Esophagus muscularis mucosa (tissue), 4 donors: ENCODE measurements around the gene OAS1. TPM values are rescaled to one million over a fixed set of nuclear protein-coding genes. Genes with fewer than 3 reads are reported as not detected.
A peak's percentile ranks its signal among the peaks of the same experiment; 100 is the strongest.
"Not testable (repeated sequence)": the region's sequence is repeated elsewhere in the genome, so short reads cannot be mapped to it uniquely, and the experiment has no call there.

Experiments used
- DNase-seq: peaks from one replicate; pipeline ENCODE4 v3.0.0-alpha.2; 2017; ENCODE audit errors: extremely low spot score
- H3K27ac ChIP-seq, 4 donors: fragments of 200-600 bp; sonication (generic); replicated peaks in 1 of 4; 1 replicate in 3 of 4; 2 replicates in 1 of 4; pipeline ENCODE4 v1.5.1; 2016 to 2019; ENCODE audit warnings: mild to moderate bottlenecking in 1 of 4
- H3K27me3 ChIP-seq, 4 donors: fragments of 200-600 bp; sonication (generic); one replicate each; pipeline versions ENCODE4 v1.5.1 to v1.6.0; 2016 to 2019
- H3K36me3 ChIP-seq, 4 donors: fragments of 200-600 bp; sonication (generic); one replicate each; pipeline ENCODE4 v1.5.1; 2016 to 2019
- H3K4me1 ChIP-seq, 4 donors: fragments of 200-600 bp; sonication (generic); one replicate each; pipeline ENCODE4 v1.5.1; 2016 to 2019
- H3K4me3 ChIP-seq, 4 donors: fragments of 200-600 bp; sonication (generic); 1 replicate in 2 of 4; 2 replicates in 2 of 4; pipeline ENCODE4 v1.5.1; 2016 to 2019; ENCODE audit warnings: mild to moderate bottlenecking in 4 of 4, moderate library complexity in 1 of 4
- H3K9me3 ChIP-seq, 4 donors: fragments of 200-600 bp; sonication (generic); 1 replicate in 3 of 4; 2 replicates in 1 of 4; pipeline ENCODE4 v1.5.1; 2016 to 2019
- CTCF ChIP-seq, 3 experiments: fragments of 200-600 bp in 2 of 3; fragments of 450-650 bp in 1 of 3; sonication (generic) in 2 of 3; IDR thresholded peaks; one replicate each; pipeline ENCODE4 v1.5.1; 2017 to 2019; ENCODE audit warnings: antibody characterized with exemption in 3 of 3, mild to moderate bottlenecking in 2 of 3, moderate library complexity in 1 of 3
- EP300 ChIP-seq: sonication (generic); formaldehyde crosslinking; IDR thresholded peaks from one replicate; pipeline ENCODE4 v1.6.1; 2017; ENCODE audit warnings: antibody characterized with exemption
- POLR2A ChIP-seq: fragments of 450-650 bp; IDR thresholded peaks from one replicate; pipeline ENCODE4 v1.6.1; 2017; ENCODE audit warnings: antibody characterized with exemption, moderate library complexity, mild to moderate bottlenecking, low read depth
- POLR2AphosphoS5 ChIP-seq, 2 donors: sonication (generic); formaldehyde crosslinking; IDR thresholded peaks; one replicate each; pipeline ENCODE4 v1.6.1; 2017; ENCODE audit warnings: antibody characterized with exemption in 2 of 2
- WGBS: methylation state at CpG from one replicate; pipeline ENCODE4 v1.1.5; 2018; 5-methylcytosine and 5-hydroxymethylcytosine counted together
- intact Hi-C: fragments of 100-400 bp; cut with DNase I; formaldehyde crosslinking; loops from one replicate; pipeline ENCODE4 v1.15.1; 2023
- total RNA-seq, 4 donors: library from RNA; depleted of rRNA; stranded (reverse); fragments of >200 nt; gene quantifications; one replicate each; pipeline versions ENCODE4 v1.1.0 to v1.2.1, GENCODE V29; 2016

OAS1 gene
- total RNA-seq, 4 donors from 2014 or later, result 9.9 to 10.4 (median 10.0) TPM

DNA sequence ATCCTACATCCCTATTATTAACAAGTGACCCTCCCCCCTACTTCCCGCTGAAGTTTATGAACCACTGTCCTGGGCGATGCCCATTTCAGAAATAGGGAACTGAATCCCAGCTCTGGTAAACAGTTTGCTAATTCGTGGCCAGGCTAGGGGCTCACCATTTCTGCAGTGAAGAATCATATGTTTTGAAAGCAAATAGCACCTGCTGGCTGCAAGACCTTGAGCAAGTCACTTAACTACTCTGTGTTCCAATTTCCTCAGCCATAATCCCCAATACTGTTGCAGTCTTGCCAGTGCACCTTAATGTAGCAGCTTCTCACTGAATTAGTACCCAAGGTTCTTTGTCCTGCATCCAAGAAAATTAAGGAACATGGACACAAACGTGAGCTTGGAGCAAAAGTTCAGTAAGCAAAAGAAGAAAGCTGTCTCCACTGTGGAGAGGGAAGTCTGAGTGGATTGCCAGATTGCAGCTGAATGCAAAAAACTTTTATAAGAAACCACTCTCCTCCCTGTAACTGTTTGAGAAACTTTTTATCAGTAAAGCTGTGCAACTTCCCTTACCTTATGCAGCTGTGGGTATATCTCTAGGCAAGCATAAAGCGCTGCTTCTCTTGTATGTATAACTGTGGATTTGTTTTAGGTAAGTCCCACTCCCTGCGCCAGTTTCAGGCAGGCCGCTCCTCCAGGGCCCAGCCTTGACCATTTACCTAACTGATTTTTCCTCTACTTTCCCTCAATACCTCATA, 824 bp downstream of the OAS1 start:
- no peak for DNase-seq
- peaks cover 0 to 5% (median 3%) of the 10 kb centered on the region in 4 donors for H3K9me3 ChIP-seq
- intact Hi-C loops, result loop anchor here (10.0 kb wide), 1 partner anchor 127 kb away; no protein-coding TSS in a partner anchor
- H3K27ac ChIP-seq, result peak overlapping the region; percentile 56 to 69 (median 68)
- TF ChIP-seq POLR2AphosphoS5 (IDR thresholded peaks at IDR 0.05) (no peak), CTCF (IDR thresholded peaks at IDR 0.05) (no peak), POLR2A (no peak), EP300 (no peak)
- no peaks in the 10 kb centered on the region for H3K27me3 ChIP-seq
- peaks cover 0 to 23% (median 9%) of the 10 kb centered on the region in 4 donors for H3K36me3 ChIP-seq
- H3K4me3 ChIP-seq, result peak overlapping the region; percentile 52 to 62 (median 54)
- H3K4me1 ChIP-seq, result peaks cover 13 to 46% (median 45%) of the 10 kb centered on the region in 4 donors
- WGBS, result 61% methylated on average over 7 of the region's 7 CpGs

DNA sequence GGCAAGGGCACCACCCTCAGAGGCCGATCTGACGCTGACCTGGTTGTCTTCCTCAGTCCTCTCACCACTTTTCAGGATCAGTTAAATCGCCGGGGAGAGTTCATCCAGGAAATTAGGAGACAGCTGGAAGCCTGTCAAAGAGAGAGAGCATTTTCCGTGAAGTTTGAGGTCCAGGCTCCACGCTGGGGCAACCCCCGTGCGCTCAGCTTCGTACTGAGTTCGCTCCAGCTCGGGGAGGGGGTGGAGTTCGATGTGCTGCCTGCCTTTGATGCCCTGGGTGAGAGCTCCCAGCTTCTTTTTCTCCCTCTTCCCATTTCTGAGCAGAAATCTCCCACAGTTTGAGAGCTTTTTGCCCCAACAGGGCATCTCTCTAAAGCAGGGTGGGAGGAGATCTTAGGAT, 1.8 kb downstream of the OAS1 start:
- 73% methylated on average over 11 of the region's 12 CpGs for WGBS
- no peaks in the 10 kb centered on the region for H3K27me3 ChIP-seq
- H3K27ac ChIP-seq, result peak overlapping the region in 2 of 4 donors; percentile 3 to 10
- TF ChIP-seq EP300 (no peak), POLR2A (no peak), CTCF (IDR thresholded peaks at IDR 0.05) (no peak), POLR2AphosphoS5 (IDR thresholded peaks at IDR 0.05) (no peak)
- intact Hi-C loops, result loop anchor here (10.0 kb wide), 1 partner anchor 126 kb away; no protein-coding TSS in a partner anchor
- peaks cover 0 to 14% (median 13%) of the 10 kb centered on the region in 4 donors for H3K9me3 ChIP-seq
- H3K4me1 ChIP-seq, result peaks cover 13 to 46% (median 45%) of the 10 kb centered on the region in 4 donors
- no peak for DNase-seq
- H3K4me3 ChIP-seq, result peak overlapping the region; percentile 52 to 62 (median 54)
- peaks cover 0 to 28% (median 9%) of the 10 kb centered on the region in 4 donors for H3K36me3 ChIP-seq

DNA sequence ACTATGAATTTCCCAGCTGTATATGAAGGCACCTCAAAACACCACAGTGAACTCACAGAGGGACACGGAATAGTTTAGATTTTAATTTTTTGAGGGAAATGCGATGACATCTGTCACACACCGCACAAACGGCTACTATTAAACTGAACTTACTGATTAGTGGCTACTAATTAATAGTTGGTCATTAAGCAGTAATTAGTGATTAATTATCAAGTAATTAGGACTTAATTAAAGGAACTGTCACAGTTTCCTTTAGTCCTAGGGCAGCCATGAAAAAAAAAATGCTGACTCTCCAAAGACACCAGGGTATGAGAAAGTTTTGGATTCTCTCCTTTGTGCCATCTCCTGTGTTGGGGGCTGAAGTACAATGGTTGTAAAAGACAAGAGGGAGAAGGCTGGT, 2.9 kb downstream of the OAS1 start:
- Histone ChIP-seq H3K9me3 (peaks cover 0 to 23% (median 18%) of the 10 kb centered on the region in 4 donors), H3K4me1 (peaks cover 13 to 46% (median 43%) of the 10 kb centered on the region in 4 donors), H3K27ac (no peak overlapping the region), H3K4me3 (no peak overlapping the region), H3K36me3 (peaks cover 0 to 28% (median 9%) of the 10 kb centered on the region in 4 donors), H3K27me3 (no peaks in the 10 kb centered on the region)
- intact Hi-C loops, result loop anchor here (10.0 kb wide), 1 partner anchor 125 kb away; no protein-coding TSS in a partner anchor
- WGBS, result 98% methylated on average over 4 of the region's 4 CpGs
- no peak for DNase-seq
- TF ChIP-seq CTCF (IDR thresholded peaks at IDR 0.05), result no peak
- TF ChIP-seq EP300, result no peak
- no peak for TF ChIP-seq POLR2AphosphoS5 (IDR thresholded peaks at IDR 0.05)
- TF ChIP-seq POLR2A, result no peak

GRCh38 chr12:112913038-112913688, 6.4 kb downstream of the OAS1 start:
- intact Hi-C loops, result no loop called here
- Histone ChIP-seq H3K4me1 (peaks cover 6 to 15% (median 15%) of the 10 kb centered on the region in 4 donors), H3K4me3 (no peak overlapping the region), H3K36me3 (peaks cover 0 to 47% (median 17%) of the 10 kb centered on the region in 4 donors), H3K27ac (no peak overlapping the region), H3K27me3 (no peaks in the 10 kb centered on the region), H3K9me3 (peaks cover 0 to 23% (median 18%) of the 10 kb centered on the region in 4 donors)
- no peak for DNase-seq
- 100% methylated on average over 1 of the region's 1 CpG for WGBS
- TF ChIP-seq POLR2AphosphoS5 (IDR thresholded peaks at IDR 0.05) (no peak), POLR2A (no peak), CTCF (IDR thresholded peaks at IDR 0.05) (no peak), EP300 (no peak)

GRCh38 chr12:112913888-112914287, 7.1 kb downstream of the OAS1 start:
- intact Hi-C loops, result not testable (repeated sequence)
- peaks cover 0 to 54% (median 20%) of the 10 kb centered on the region in 4 donors for H3K36me3 ChIP-seq

More at GRCh38 chr12:112913888-112914287, 7.1 kb downstream of the OAS1 start:
- H3K4me1 ChIP-seq, H3K4me3 ChIP-seq, H3K27me3 ChIP-seq, H3K27ac ChIP-seq, DNase-seq: not testable (repeated sequence)
- 100% methylated on average over 2 of the region's 2 CpGs for WGBS
- peaks cover 0 to 23% (median 18%) of the 10 kb centered on the region in 4 donors for H3K9me3 ChIP-seq
